Rectal smooth muscle tissue (tissue), 1 donor: ENCODE measurements around the gene GABRB3.

Experiments
- H3K27ac ChIP-seq: one replicate; pipeline ENCODE4 v1.7.0; 2013; ENCODE audit warnings: low read depth, low read length, inconsistent platforms
- H3K27me3 ChIP-seq: one replicate; pipeline ENCODE4 v1.7.0; 2013; ENCODE audit warnings: low read length; ENCODE audit not compliant: control insufficient read depth, insufficient read depth
- H3K36me3 ChIP-seq: one replicate; pipeline ENCODE4 v1.7.0; 2013; ENCODE audit warnings: low read length; ENCODE audit not compliant: control insufficient read depth, insufficient read depth
- H3K4me1 ChIP-seq: one replicate; pipeline ENCODE4 v1.7.0; 2013; ENCODE audit warnings: low read length; ENCODE audit not compliant: control insufficient read depth, insufficient read depth
- H3K4me3 ChIP-seq: one replicate; pipeline ENCODE4 v1.7.0; 2013; ENCODE audit warnings: low read length
- H3K9ac ChIP-seq: one replicate; pipeline ENCODE4 v1.7.0; 2013; ENCODE audit warnings: low read length

Gene GABRB3

GRCh38 chr15:26634319-26634718 is 138.5 kb downstream of the GABRB3 start:
- Histone ChIP-seq H3K27me3 (no peaks in the 10 kb centered on the region), H3K27ac (no peak overlapping the region), H3K36me3 (no peaks in the 10 kb centered on the region), H3K4me3 (no peak overlapping the region), H3K9ac (no peak overlapping the region), H3K4me1 (no peaks in the 10 kb centered on the region)

- Histone ChIP-seq H3K9ac (no peak overlapping the region), H3K36me3 (no peaks in the 10 kb centered on the region), H3K27me3 (no peaks in the 10 kb centered on the region), H3K4me1 (no peaks in the 10 kb centered on the region), H3K27ac (no peak overlapping the region), H3K4me3 (no peak overlapping the region)
Observed at GRCh38 chr15:26632500-26632899, 140.4 kb downstream of the GABRB3 start.

- Histone ChIP-seq H3K4me1 (no peaks in the 10 kb centered on the region), H3K36me3 (no peaks in the 10 kb centered on the region), H3K4me3 (no peak overlapping the region), H3K9ac (no peak overlapping the region), H3K27ac (no peak overlapping the region), H3K27me3 (no peaks in the 10 kb centered on the region)
Observed at GRCh38 chr15:26631894-26632293, 141.0 kb downstream of the GABRB3 start.

- no peaks in the 10 kb centered on the region for H3K36me3 ChIP-seq
- H3K4me3 ChIP-seq: no peak overlapping the region
- no peaks in the 10 kb centered on the region for H3K27me3 ChIP-seq
- no peaks in the 10 kb centered on the region for H3K4me1 ChIP-seq
- H3K9ac ChIP-seq: no peak overlapping the region
- no peak overlapping the region for H3K27ac ChIP-seq
Observed at GRCh38 chr15:26630857-26631256, 142.0 kb downstream of the GABRB3 start.

GRCh38 chr15:26628879-26629529 is 143.9 kb downstream of the GABRB3 start:
- no peaks in the 10 kb centered on the region for H3K36me3 ChIP-seq
- no peaks in the 10 kb centered on the region for H3K4me1 ChIP-seq
- no peak overlapping the region for H3K4me3 ChIP-seq
- no peak overlapping the region for H3K9ac ChIP-seq
- no peak overlapping the region for H3K27ac ChIP-seq
- H3K27me3 ChIP-seq: no peaks in the 10 kb centered on the region

- Histone ChIP-seq H3K27me3 (no peaks in the 10 kb centered on the region), H3K27ac (no peak overlapping the region), H3K36me3 (no peaks in the 10 kb centered on the region), H3K4me1 (no peaks in the 10 kb centered on the region), H3K9ac (no peak overlapping the region), H3K4me3 (no peak overlapping the region)
Observed at GRCh38 chr15:26628071-26628470, 144.8 kb downstream of the GABRB3 start.

GRCh38 chr15:26624128-26624527 is 148.7 kb downstream of the GABRB3 start:
- Histone ChIP-seq H3K4me3 (no peak overlapping the region), H3K27me3 (no peaks in the 10 kb centered on the region), H3K36me3 (no peaks in the 10 kb centered on the region), H3K4me1 (no peaks in the 10 kb centered on the region), H3K27ac (no peak overlapping the region), H3K9ac (no peak overlapping the region)

GRCh38 chr15:26623071-26623470 is 149.8 kb downstream of the GABRB3 start:
- no peaks in the 10 kb centered on the region for H3K36me3 ChIP-seq
- H3K4me3 ChIP-seq: no peak overlapping the region
- H3K4me1 ChIP-seq: no peaks in the 10 kb centered on the region
- no peaks in the 10 kb centered on the region for H3K27me3 ChIP-seq
- H3K27ac ChIP-seq: no peak overlapping the region
- no peak overlapping the region for H3K9ac ChIP-seq

GRCh38 chr15:26621816-26622215 is 151.1 kb downstream of the GABRB3 start:
- no peak overlapping the region for H3K9ac ChIP-seq
- H3K27ac ChIP-seq: no peak overlapping the region
- H3K4me1 ChIP-seq: no peaks in the 10 kb centered on the region
- no peaks in the 10 kb centered on the region for H3K27me3 ChIP-seq
- no peak overlapping the region for H3K4me3 ChIP-seq
- H3K36me3 ChIP-seq: no peaks in the 10 kb centered on the region

- Histone ChIP-seq H3K9ac (no peak overlapping the region), H3K36me3 (no peaks in the 10 kb centered on the region), H3K27me3 (no peaks in the 10 kb centered on the region), H3K27ac (no peak overlapping the region), H3K4me3 (no peak overlapping the region), H3K4me1 (no peaks in the 10 kb centered on the region)
Observed at GRCh38 chr15:26620528-26621458, 152.1 kb downstream of the GABRB3 start.

GRCh38 chr15:26615927-26616302 is 157.0 kb downstream of the GABRB3 start:
- no peaks in the 10 kb centered on the region for H3K4me1 ChIP-seq
- H3K27ac ChIP-seq: no peak overlapping the region
- H3K9ac ChIP-seq: no peak overlapping the region
- H3K4me3 ChIP-seq: no peak overlapping the region
- H3K27me3 ChIP-seq: no peaks in the 10 kb centered on the region
- no peaks in the 10 kb centered on the region for H3K36me3 ChIP-seq

GRCh38 chr15:26615188-26615926 is 157.5 kb downstream of the GABRB3 start:
- Histone ChIP-seq H3K4me1 (no peaks in the 10 kb centered on the region), H3K27me3 (no peaks in the 10 kb centered on the region), H3K4me3 (no peak overlapping the region), H3K27ac (no peak overlapping the region), H3K36me3 (no peaks in the 10 kb centered on the region), H3K9ac (no peak overlapping the region)
